ENCODE results near the gene VWA8. TPM values are rescaled to one million over a fixed set of nuclear protein-coding genes. Genes with fewer than 3 reads are reported as not detected.

VWA8 gene
- polyA plus RNA-seq, 1 of the 3 experiments (the other 2 are of a cell fraction): 5.5 TPM

DNA sequence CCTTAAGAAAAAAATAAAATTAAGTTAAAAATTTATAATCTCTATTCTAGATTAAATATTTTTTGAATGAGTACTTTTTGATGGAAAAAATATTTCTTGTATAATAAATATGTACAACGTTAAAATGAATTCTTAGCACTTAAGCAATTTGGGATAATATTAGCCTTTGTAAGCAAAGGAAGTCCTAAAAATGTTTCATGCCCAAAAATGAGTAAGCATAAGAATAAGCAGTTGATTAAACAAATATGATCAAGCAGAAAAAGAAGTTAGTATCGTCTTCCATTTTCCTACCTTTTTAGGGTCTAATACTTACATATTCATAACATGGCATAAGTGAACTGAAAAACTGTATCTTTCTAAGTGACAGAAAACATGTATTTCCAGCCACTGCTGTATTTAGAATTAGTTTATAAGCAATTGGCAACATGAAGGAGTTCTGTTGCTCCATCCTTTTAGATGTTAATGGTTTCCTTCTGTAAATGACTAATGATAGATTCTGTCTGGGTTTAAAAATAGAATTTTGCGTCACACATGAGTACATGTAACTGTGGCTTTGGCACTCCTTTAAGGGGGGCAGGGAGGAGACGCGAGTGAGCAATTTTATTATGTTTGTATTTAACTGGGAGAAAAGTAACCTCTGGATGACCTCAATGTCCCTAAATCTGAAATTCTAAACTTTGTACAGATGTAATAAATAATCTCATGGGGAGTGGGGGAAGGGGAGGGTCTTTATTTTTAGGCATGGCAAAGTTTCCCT, 266.2 kb downstream of the VWA8 start:
- Histone ChIP-seq H3K79me2 (ENCODE audit: insufficient read depth) (no peaks in the 10 kb centered on the region), H3K4me2 (peak overlapping the region; percentile 43; the same call in 1 of the 2 replicates), H3K27ac (ENCODE audit: low read depth in 2 of 2, low read length in 1 of 2) (peak overlapping the region; percentile 39 to 90; a peak in 3 of 4 replicates), H3K9me2 (no peaks in the 10 kb centered on the region), H3K27me3 (ENCODE audit: insufficient read depth) (no peaks in the 10 kb centered on the region), H3K36me3 (replicated peaks in 1 of 2; ENCODE audit: control insufficient read depth in 1 of 2, insufficient read depth in 2 of 2, low read length in 1 of 2) (peaks cover 10 to 24% of the 10 kb centered on the region in 2 experiments), H3F3A (replicated peaks; ENCODE audit: insufficient read depth) (peaks cover 26% of the 10 kb centered on the region), H4K20me1 (ENCODE audit: insufficient read depth) (no peaks in the 10 kb centered on the region), H3K4me1 (ENCODE audit: control insufficient read depth in 1 of 2, insufficient read depth in 2 of 2, low read depth in 1 of 2, low read length in 1 of 2) (peaks cover 0 to 14% of the 10 kb centered on the region in 2 experiments), H3K9ac (peak overlapping the region; percentile 55; the same call in 1 of the 2 replicates), H3K9me3 (no peaks in the 10 kb centered on the region), H2AFZ (ENCODE audit: low read depth) (no peak overlapping the region; the same call in 1 of the 2 replicates), H3K4me3 (ENCODE audit: low read depth in 2 of 2, low read length in 1 of 2) (no peak overlapping the region)
- WGBS (ENCODE audit: low lambda C conversion rate): 15% methylated on average over 5 of the region's 5 CpGs
- CTCF ChIA-PET: interaction anchor here (0.7 to 1.8 kb wide), 3 partner anchors 9 to 76 kb away, joined by 3 to 7 read pairs (median 4); no protein-coding TSS in a partner anchor
- TF ChIP-seq, protein P1, sequence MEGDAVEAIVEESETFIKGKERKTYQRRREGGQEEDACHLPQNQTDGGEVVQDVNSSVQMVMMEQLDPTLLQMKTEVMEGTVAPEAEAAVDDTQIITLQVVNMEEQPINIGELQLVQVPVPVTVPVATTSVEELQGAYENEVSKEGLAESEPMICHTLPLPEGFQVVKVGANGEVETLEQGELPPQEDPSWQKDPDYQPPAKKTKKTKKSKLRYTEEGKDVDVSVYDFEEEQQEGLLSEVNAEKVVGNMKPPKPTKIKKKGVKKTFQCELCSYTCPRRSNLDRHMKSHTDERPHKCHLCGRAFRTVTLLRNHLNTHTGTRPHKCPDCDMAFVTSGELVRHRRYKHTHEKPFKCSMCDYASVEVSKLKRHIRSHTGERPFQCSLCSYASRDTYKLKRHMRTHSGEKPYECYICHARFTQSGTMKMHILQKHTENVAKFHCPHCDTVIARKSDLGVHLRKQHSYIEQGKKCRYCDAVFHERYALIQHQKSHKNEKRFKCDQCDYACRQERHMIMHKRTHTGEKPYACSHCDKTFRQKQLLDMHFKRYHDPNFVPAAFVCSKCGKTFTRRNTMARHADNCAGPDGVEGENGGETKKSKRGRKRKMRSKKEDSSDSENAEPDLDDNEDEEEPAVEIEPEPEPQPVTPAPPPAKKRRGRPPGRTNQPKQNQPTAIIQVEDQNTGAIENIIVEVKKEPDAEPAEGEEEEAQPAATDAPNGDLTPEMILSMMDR (IDR thresholded peaks at IDR 0.05): no peak
- TF ChIP-seq MXI1 (IDR thresholded peaks at IDR 0.05; ENCODE audit: low read depth, low read length) (no peak), FOXM1 (IDR thresholded peaks at IDR 0.05; ENCODE audit: low read depth) (0 out of 2 replicates have a peak, but pooled peaks have one; percentile 68), RAD21 (IDR thresholded peaks at IDR 0.05; ENCODE audit: low read length) (no peak), SIN3A (IDR thresholded peaks at IDR 0.05; ENCODE audit: borderline replicate concordance, low read depth, low read length) (no peak), REST (IDR thresholded peaks at IDR 0.05; ENCODE audit: low read depth, low read length) (no peak), TCF12 (IDR thresholded peaks at IDR 0.05) (peak; percentile 91), ZBTB33 (IDR thresholded peaks at IDR 0.05; ENCODE audit: borderline replicate concordance, low read depth) (0 out of 2 replicates have a peak, but pooled peaks have one; percentile 50), NRF1 (IDR thresholded peaks at IDR 0.05; ENCODE audit: low read depth, low read length) (no peak), FOSL2 (IDR thresholded peaks at IDR 0.05; ENCODE audit: borderline replicate concordance, low read depth) (peak; percentile 76), EP300 (IDR thresholded peaks at IDR 0.05; ENCODE audit: borderline replicate concordance in 1 of 2, low read depth in 1 of 2, low read length in 1 of 2) (peak in 1 of 2 experiments; percentile 85; a peak in 1 of 4 replicates), TEAD4 (IDR thresholded peaks at IDR 0.05; ENCODE audit: borderline replicate concordance, insufficient read depth) (no peak), RXRA (IDR thresholded peaks at IDR 0.05; ENCODE audit: borderline replicate concordance, low read depth) (peak; percentile 91), PBX3 (IDR thresholded peaks at IDR 0.05) (peak; percentile 69), NFIC (IDR thresholded peaks at IDR 0.05; ENCODE audit: borderline replicate concordance) (peak; percentile 86), USF2 (IDR thresholded peaks at IDR 0.05; ENCODE audit: borderline replicate concordance, low read depth, low read length) (no peak), GATA2 (CRISPR knock-in tag; IDR thresholded peaks at IDR 0.05) (no peak), POLR2AphosphoS5 (IDR thresholded peaks at IDR 0.05; ENCODE audit: low read depth, low read length) (peak; percentile 51; the same call in 1 of the 2 replicates), MEF2A (IDR thresholded peaks at IDR 0.05; ENCODE audit: borderline replicate concordance, low read depth) (peak; percentile 99), JUND (IDR thresholded peaks at IDR 0.05) (peak; percentile 78)
- DNase-seq: no peak
- POLR2A ChIA-PET: no interaction called here
